Muscle layer of duodenum (tissue), 2 donors: ENCODE data around the gene MAP3K14.

Source experiments
- H3K27ac ChIP-seq: one replicate; pipeline ENCODE4 v1.7.0; 2013; ENCODE audit warnings: mild to moderate bottlenecking, low read length
- H3K27me3 ChIP-seq: one replicate; pipeline ENCODE4 v1.7.0; 2013; ENCODE audit warnings: low read depth, mild to moderate bottlenecking, control low read depth, low read length
- H3K36me3 ChIP-seq, 2 donors: one replicate each; pipeline ENCODE4 v1.7.0; 2013; ENCODE audit warnings: low read length in 2 of 2, control low read depth in 1 of 2, mild to moderate bottlenecking in 1 of 2; ENCODE audit not compliant: insufficient read depth in 2 of 2, control insufficient read depth in 1 of 2
- H3K4me1 ChIP-seq, 2 donors: one replicate each; pipeline ENCODE4 v1.7.0; 2013; ENCODE audit warnings: low read length in 2 of 2, mild to moderate bottlenecking in 2 of 2, control low read depth in 1 of 2, moderate library complexity in 1 of 2; ENCODE audit not compliant: insufficient read depth in 2 of 2, control insufficient read depth in 1 of 2
- H3K4me3 ChIP-seq, 2 donors: one replicate each; pipeline ENCODE4 v1.7.0; 2013; ENCODE audit warnings: low read length in 2 of 2, low read depth in 1 of 2, mild to moderate bottlenecking in 1 of 2
- H3K9me3 ChIP-seq, 2 donors: one replicate each; pipeline ENCODE4 v1.7.0; 2013; ENCODE audit warnings: low read length in 2 of 2, control low read depth in 1 of 2, mild to moderate bottlenecking in 1 of 2; ENCODE audit not compliant: control insufficient read depth in 1 of 2
- donor health status: healthy.

MAP3K14 gene

DNA sequence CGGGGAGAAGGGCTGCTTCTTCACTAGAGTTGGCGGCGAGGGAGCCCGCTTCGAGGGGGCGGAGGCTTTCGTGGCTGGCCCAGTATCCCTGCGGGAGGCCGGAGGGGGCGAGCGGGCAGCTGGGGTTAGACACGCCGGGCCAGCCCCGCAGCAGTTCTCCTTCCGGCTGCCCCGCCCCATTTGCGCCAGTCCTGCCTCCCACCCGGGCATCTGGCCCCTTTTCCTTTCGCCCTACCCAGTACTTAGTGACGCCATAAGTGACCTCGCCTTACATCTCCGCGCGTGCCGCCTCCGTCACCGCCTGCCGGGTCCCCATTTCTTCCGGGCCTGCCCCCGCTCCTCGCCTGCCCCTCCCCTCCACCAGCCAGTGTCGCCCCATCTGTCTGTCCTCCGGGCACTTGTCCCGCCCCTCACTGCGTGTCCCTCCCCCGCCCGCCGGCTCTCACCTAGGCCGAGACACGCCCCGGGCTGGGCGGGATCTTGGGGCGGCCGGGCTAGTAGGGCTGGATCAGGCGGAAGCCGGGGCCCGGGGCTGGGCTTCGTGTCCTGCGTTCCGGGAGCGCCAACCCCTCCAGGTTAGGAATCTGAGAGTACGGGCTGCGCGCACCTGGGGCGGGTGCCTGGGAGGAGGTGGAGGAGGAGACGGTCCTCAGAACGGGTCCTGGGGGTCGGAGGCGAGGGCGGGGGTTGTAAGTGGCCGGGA, 69.2 kb downstream of the MAP3K14 start:
- H3K9me3 ChIP-seq = no peaks in the 10 kb centered on the region
- H3K4me3 ChIP-seq = peak overlapping the region; percentile 44 to 64
- no peaks in the 10 kb centered on the region for H3K27me3 ChIP-seq
- peaks cover 0 to 23% of the 10 kb centered on the region in 2 donors for H3K36me3 ChIP-seq
- peaks cover 0 to 21% of the 10 kb centered on the region in 2 donors for H3K4me1 ChIP-seq
- H3K27ac ChIP-seq = no peak overlapping the region

DNA sequence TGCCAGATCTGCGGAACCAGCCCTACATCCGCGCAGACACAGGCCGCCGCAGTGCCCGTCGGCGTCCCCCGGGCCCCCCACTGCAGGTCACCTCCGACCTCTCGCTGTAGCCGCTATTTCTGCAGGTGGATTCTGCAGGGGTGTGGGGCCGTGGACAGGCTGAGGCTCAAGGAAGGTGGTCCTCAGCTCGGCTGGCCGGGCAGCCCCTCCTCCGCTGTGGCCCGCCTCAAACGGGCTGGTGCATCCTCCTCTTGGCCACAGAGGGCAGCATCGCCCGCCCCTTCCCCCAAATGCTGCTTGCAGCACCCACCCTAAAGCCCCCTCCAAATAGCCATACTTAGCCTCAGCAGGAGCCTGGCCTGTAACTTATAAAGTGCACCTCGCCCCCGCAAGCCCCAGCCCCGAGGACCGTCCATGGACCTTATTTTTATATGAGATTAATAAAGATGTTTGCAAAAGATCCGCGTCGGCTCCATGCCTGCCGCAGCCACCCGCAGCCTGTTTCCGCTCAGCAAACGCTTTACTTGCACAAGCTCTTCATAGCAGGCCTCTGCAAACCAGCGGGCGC, 69.9 kb downstream of the MAP3K14 start:
- H3K4me1 ChIP-seq = peaks cover 0 to 21% of the 10 kb centered on the region in 2 donors
- peak overlapping the region; percentile 39 to 64 for H3K4me3 ChIP-seq
- no peaks in the 10 kb centered on the region for H3K9me3 ChIP-seq
- no peak overlapping the region for H3K27ac ChIP-seq
- peaks cover 0 to 23% of the 10 kb centered on the region in 2 donors for H3K36me3 ChIP-seq
- no peaks in the 10 kb centered on the region for H3K27me3 ChIP-seq

DNA sequence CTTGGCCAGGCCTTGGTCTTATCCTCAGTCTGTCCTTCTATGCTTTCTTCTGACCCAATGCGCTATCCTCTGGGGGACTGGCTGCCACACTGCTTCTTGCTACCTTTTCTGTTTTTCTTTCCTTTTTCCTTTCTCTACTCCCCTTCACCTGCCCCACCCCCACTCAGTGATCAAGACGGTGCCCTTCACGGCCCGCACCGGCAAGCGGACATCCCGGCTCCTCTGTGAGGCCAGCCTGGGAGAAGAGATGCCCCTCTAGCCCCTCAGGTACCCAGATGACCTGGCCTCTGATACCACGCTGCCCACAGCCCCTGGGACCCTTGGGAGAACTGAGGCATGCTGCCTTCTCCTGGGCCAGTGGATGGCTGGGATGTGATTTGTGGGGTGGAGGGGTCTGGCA, 70.5 kb downstream of the MAP3K14 start:
- Histone ChIP-seq H3K27ac (no peak overlapping the region), H3K27me3 (no peaks in the 10 kb centered on the region), H3K36me3 (peaks cover 0 to 23% of the 10 kb centered on the region in 2 donors), H3K4me1 (peaks cover 0 to 24% of the 10 kb centered on the region in 2 donors), H3K4me3 (no peak overlapping the region), H3K9me3 (no peaks in the 10 kb centered on the region)

DNA sequence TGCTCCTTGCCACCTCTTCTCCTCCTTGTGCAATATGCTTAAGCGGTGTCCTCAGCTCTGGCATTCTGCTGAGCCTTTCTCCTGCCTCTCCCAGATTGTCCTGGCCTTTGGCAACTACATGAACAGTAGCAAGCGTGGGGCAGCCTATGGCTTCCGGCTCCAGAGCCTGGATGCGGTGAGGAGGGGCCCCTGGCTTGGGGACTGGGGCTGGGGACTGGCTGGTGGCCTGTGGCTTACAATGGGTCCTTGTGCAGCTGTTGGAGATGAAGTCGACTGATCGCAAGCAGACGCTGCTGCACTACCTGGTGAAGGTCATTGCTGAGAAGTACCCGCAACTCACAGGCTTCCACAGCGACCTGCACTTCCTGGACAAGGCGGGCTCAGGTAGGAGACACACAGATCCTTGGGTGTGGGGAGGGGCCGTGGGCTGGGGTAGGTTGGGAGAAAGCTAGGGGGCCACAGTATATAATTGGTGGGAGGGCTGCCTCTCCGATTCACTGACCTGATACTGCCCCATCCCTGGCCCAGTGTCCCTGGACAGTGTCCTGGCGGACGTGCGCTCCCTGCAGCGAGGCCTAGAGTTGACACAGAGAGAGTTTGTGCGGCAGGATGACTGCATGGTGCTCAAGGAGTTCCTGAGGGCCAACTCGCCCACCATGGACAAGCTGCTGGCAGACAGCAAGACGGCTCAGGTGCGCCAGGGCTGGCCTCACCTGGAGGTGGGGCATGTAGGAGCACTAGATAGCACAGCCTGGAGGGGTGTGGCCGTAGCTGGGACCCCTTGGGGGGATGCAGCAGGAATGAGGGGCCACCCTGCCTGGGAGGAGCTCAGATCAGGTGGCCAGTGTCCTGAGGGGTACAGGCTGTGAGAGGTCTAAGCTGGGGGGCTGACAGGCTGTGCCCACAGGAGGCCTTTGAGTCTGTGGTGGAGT, 71.8 kb downstream of the MAP3K14 start:
- Histone ChIP-seq H3K36me3 (peaks cover 0 to 23% of the 10 kb centered on the region in 2 donors), H3K4me1 (peaks cover 0 to 31% of the 10 kb centered on the region in 2 donors), H3K9me3 (no peaks in the 10 kb centered on the region)

DNA sequence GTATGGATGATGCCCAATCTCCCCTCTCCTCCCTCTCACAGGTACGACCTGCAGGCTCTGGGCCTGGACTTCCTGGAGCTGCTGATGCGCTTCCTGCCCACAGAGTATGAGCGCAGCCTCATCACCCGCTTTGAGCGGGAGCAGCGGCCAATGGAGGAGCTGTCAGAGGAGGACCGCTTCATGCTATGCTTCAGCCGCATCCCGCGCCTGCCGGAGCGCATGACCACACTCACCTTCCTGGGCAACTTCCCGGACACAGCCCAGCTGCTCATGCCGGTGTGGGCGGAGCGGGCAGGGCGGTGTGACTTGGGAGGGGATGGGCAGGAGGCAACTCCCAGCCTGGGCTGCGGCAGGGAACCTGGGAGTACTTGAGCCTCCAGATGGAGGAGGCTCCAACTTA, 73.1 kb downstream of the MAP3K14 start:
- H3K4me3 ChIP-seq = no peak overlapping the region
- no peak overlapping the region for H3K27ac ChIP-seq
- no peaks in the 10 kb centered on the region for H3K27me3 ChIP-seq
- H3K36me3 ChIP-seq = peaks cover under 1 to 24% of the 10 kb centered on the region in 2 donors
- no peaks in the 10 kb centered on the region for H3K9me3 ChIP-seq
- H3K4me1 ChIP-seq = peaks cover 0 to 31% of the 10 kb centered on the region in 2 donors

More for the DNA sequence above, 71.8 kb downstream of the MAP3K14 start:
- no peak overlapping the region for H3K4me3 ChIP-seq
- H3K27ac ChIP-seq = no peak overlapping the region
- H3K27me3 ChIP-seq = no peaks in the 10 kb centered on the region

DNA sequence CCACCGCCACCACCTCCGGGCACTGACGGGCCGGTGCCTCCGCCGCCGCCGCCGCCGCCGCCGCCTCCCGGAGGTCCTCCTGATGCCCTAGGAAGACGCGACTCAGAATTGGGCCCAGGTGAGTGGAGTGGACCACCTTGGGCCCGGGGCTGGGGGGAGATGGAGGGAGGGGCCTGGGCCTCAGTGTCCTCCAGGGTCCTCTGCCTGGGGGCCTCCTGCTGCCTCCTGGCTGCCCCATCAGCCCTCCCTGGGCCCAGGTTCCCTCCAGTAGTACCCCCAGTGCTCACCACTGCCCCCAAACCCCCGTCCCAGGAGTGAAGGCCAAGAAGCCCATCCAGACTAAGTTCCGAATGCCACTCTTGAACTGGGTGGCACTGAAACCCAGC, 74.8 kb downstream of the MAP3K14 start:
- Histone ChIP-seq H3K27ac (no peak overlapping the region), H3K9me3 (no peaks in the 10 kb centered on the region), H3K4me1 (peaks cover 0 to 18% of the 10 kb centered on the region in 2 donors), H3K36me3 (peaks cover 12 to 27% of the 10 kb centered on the region in 2 donors), H3K4me3 (no peak overlapping the region), H3K27me3 (no peaks in the 10 kb centered on the region)

DNA sequence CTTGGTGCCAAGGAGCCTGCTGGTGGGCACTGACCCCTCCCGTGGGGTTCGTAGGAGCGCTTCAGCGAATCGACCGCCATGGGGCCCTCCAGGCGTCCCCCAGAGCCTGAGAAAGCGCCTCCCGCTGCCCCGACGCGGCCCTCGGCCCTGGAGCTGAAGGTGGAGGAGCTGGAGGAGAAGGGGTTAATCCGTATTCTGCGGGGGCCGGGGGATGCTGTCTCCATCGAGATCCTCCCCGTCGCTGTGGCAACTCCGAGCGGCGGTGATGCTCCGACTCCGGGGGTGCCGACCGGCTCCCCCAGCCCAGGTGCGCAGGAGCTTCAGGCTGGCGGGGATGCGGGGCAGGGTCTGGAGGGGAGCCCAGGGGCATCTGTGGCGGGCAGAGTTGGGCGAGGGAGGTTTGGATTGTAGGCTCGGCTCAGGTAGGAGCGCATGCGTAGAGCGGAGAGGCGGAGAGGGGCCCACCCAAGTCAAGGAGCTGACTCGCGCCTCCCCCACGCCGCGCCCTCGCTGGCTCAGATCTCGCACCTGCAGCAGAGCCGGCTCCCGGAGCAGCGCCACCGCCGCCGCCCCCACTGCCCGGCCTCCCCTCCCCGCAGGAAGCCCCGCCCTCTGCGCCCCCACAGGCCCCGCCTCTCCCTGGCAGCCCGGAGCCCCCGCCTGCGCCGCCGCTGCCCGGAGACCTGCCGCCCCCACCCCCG, 75.3 kb downstream of the MAP3K14 start:
- Histone ChIP-seq H3K27me3 (no peaks in the 10 kb centered on the region), H3K9me3 (no peaks in the 10 kb centered on the region), H3K36me3 (peaks cover 12 to 27% of the 10 kb centered on the region in 2 donors), H3K4me1 (peaks cover 0 to 13% of the 10 kb centered on the region in 2 donors), H3K4me3 (no peak overlapping the region), H3K27ac (no peak overlapping the region)

DNA sequence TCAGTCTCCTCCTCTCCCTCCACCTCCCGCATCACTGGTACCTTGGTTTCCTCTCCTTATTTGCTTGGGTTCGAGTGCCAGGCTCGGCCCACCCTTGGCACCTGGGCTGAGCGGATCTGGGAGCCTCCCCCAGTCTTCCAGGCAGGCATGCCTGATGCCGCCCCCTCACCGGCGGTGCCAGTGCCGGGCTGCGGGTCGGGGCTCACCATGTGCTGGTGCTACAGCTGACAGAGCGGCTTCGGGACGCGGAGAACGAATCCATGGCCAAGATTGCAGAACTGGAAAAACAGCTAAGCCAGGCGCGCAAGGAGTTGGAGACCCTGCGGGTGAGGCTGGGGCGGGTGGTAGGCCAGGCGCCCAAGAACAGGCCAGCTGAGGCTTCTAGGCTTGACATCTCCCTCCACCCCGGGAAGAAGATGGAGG, 75.9 kb downstream of the MAP3K14 start:
- Histone ChIP-seq H3K27me3 (no peaks in the 10 kb centered on the region), H3K27ac (no peak overlapping the region), H3K36me3 (peaks cover 12 to 27% of the 10 kb centered on the region in 2 donors), H3K9me3 (no peaks in the 10 kb centered on the region), H3K4me1 (peaks cover 0 to 10% of the 10 kb centered on the region in 2 donors), H3K4me3 (no peak overlapping the region)

DNA sequence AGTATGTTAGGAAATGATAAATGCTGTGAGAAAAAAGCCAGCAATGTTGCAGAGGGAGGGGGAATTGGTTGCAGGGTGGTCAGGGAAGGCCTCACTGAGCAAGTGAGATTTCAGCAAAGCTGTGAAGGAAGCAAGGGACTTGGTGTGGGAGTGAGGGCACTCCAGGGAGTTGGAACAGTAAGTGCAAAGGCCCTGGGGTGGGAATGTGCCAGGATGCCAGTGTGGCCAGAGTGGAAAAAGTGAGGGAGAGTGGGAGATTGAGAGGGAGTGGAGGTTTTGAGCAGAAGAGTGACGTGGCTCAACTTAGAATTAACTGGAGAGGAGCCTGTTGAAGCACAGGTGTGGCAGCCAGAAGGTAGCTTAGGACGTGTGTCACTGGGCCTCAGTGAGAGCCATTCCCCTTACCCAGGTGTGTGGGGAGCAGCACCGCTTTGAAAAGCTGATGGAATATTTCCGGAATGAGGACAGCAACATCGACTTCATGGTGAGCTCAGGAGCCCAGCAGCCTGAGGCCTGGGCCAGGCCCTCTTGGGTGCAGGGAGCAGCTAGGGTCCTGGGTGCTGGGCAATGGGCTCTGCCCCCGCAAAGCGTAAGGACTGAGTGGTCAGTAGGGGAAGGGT, 78.6 kb downstream of the MAP3K14 start:
- H3K27me3 ChIP-seq = no peaks in the 10 kb centered on the region
- peaks cover 4 to 12% of the 10 kb centered on the region in 2 donors for H3K36me3 ChIP-seq
- peaks cover 0 to 10% of the 10 kb centered on the region in 2 donors for H3K4me1 ChIP-seq
- H3K27ac ChIP-seq = no peak overlapping the region
- no peaks in the 10 kb centered on the region for H3K9me3 ChIP-seq
- no peak overlapping the region for H3K4me3 ChIP-seq

DNA sequence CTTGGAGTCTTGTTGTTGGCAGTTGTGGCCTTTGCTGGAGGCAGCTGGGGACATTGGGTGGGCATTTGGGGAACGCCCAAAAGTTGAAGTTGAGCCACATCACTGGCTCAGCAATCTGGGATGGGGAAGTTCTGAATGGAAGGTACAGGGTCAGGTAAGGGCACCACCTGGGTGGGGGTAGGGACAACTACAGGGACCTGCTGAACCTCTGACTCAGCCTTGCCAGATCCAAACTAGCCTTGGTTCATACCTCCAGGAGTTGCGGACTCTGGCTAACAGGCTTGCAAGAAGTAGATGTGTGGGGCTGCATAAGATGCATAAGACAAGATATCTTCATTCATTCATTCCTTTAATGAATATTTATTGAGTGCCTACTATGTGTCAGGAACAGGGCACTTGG, 79.1 kb downstream of the MAP3K14 start:
- Histone ChIP-seq H3K27me3 (no peaks in the 10 kb centered on the region), H3K27ac (no peak overlapping the region), H3K4me3 (no peak overlapping the region), H3K9me3 (no peaks in the 10 kb centered on the region), H3K4me1 (peaks cover 0 to 10% of the 10 kb centered on the region in 2 donors), H3K36me3 (peaks cover 3 to 12% of the 10 kb centered on the region in 2 donors)
